Mesodermal cell (in vitro differentiated cells): Measurements from ENCODE around the gene WNT7A.

Source experiments
- H3K27ac ChIP-seq: 2 replicates; pipeline ENCODE4 v1.7.0; 2013; ENCODE audit warnings: mild to moderate bottlenecking, low read depth, low read length, moderate library complexity; ENCODE audit not compliant: severe bottlenecking
- H3K36me3 ChIP-seq: 2 replicates; pipeline ENCODE4 v1.7.1; 2013; ENCODE audit warnings: mild to moderate bottlenecking, low read length, moderate library complexity; ENCODE audit not compliant: control insufficient read depth, insufficient read depth
- H3K4me1 ChIP-seq: one replicate; pipeline ENCODE4 v1.7.1; 2013; ENCODE audit warnings: mild to moderate bottlenecking, low read length; ENCODE audit not compliant: insufficient read depth, control insufficient read depth, poor library complexity, severe bottlenecking
- H3K4me3 ChIP-seq: 2 replicates; pipeline ENCODE4 v1.7.0; 2013; ENCODE audit warnings: low read length, control low read depth, mild to moderate bottlenecking; ENCODE audit not compliant: insufficient read depth, poor library complexity, severe bottlenecking; ENCODE audit errors: extremely low read depth
- H3K9me3 ChIP-seq: 2 replicates; pipeline ENCODE4 v1.7.1; 2013; ENCODE audit warnings: mild to moderate bottlenecking, low read length, moderate library complexity; ENCODE audit not compliant: control insufficient read depth
- WGBS, 2 experiments: methylation state at CpG; one replicate each; pipeline ENCODE4 v1.1.5; 2013; ENCODE audit warnings: missing lambda C conversion rate in 2 of 2; ENCODE audit not compliant: insufficient coverage in 2 of 2; 5-methylcytosine and 5-hydroxymethylcytosine counted together

The WNT7A gene

DNA sequence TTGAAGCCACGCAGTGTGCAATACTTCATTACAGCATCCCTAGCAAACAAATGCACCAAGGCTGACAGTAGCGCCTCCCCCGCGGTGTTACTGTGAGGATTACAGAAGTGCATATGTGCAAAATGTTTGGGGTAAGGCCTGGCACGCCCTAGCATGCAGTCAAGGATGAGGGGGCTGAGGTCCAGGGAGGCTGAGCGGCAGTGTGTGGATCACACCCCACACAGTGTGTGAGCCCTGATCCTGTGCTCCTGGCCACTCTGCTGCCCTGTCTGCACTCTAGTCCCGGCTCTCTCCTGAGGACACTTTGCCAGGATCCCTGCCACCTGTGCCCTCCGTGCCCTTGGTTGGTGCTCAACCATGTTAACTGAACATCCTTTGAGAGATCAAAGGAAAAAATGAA, 71.3 kb downstream of the WNT7A start:
- Histone ChIP-seq H3K9me3 (peaks cover 6% of the 10 kb centered on the region), H3K4me3 (no peak overlapping the region), H3K36me3 (no peaks in the 10 kb centered on the region), H3K4me1 (no peaks in the 10 kb centered on the region), H3K27ac (no peak overlapping the region)
- WGBS, 2 experiments: 70 to 89% methylated on average over 2 to 7 of the region's 8 CpGs

DNA sequence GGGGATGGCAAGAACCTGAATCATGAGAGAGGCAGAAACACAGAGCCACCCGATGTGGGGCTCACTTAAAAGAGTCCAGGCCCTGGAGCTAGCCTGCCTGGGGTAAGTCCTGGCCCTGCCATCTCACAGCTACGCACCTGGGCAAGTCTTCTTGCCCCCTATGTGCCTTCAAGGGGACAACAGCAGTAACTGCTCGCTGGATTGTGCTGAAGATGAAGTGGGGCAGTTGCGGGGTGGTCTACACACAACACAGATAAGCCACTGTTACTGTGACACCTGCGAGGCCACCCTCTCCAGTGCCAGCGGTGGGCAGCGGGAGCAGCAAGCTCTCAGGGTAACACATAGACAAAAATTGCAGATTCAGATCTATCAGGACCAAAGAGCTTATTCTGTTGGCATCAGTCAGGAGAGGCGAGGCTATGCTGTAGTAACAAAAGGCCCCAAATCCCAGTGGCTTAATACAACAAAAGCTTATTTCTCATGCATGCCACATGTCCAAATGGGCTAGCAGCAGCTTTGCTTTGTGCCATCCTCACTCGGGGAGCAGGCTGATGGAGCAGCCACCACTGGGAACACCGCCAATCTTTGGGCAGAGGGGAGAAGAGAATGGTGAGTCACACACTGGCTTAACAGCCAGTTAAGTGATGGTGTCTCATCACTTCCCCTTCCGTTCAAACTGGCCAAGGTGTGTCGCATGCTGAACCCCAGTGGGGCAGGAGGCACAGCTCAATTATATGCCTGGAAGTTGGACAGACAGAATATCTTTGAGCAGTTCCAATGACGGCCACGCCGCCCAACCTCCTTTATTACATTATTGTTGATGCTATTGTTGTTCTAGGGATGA, 78.3 kb downstream of the WNT7A start:
- WGBS, 2 experiments: 83 to 95% methylated on average over 10 to 11 of the region's 15 CpGs
- H3K27ac ChIP-seq: no peak overlapping the region

DNA sequence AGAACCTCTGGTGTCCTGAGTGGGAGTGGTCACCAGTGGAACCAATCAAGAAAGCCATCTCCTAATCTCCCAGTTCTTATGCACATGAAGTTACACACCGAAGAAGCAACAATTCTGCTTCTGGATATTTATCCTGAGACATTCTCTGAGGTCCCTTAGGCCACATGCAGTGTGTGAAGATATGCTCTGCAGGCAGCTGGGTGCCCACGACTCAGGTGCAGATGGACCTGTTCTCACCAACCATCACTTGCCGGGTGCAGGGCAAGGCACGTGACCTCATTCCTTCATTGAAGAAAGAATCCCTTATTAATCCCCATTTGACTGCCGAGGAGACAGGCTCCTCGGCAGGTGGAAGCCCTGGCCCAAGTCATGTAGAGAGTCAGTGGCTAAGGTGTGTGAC, 79.8 kb downstream of the WNT7A start:
- Histone ChIP-seq H3K4me3 (no peak overlapping the region), H3K36me3 (no peaks in the 10 kb centered on the region), H3K9me3 (no peaks in the 10 kb centered on the region), H3K27ac (no peak overlapping the region), H3K4me1 (no peaks in the 10 kb centered on the region)
- 89 to 93% methylated on average over 4 to 6 of the region's 6 CpGs for WGBS, 2 experiments

More for the DNA sequence above, 78.3 kb downstream of the WNT7A start:
- no peak overlapping the region for H3K4me3 ChIP-seq
- H3K4me1 ChIP-seq: no peaks in the 10 kb centered on the region
- no peaks in the 10 kb centered on the region for H3K36me3 ChIP-seq
- H3K9me3 ChIP-seq: no peaks in the 10 kb centered on the region

DNA sequence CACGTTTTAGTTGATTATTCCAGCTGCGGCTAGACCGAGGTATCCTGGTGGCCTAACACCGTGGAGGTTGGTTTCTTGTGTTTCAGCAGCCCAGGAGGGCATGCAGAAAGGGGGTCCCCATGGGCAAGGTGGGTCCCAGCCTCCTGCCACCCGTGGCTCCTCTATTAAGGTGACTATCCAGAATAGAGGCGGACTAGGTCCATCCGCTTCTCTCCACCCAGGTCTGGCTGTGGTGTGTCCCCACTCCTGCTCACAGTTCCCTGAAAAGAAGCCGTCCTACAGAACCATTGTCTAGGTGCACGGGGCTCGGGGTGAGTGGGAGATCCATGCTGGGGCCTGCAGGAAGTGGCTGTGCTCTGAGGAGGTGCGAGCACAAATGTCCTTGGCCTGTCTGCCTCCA, 81.5 kb downstream of the WNT7A start:
- Histone ChIP-seq H3K4me3 (no peak overlapping the region), H3K27ac (no peak overlapping the region), H3K9me3 (no peaks in the 10 kb centered on the region), H3K4me1 (no peaks in the 10 kb centered on the region), H3K36me3 (no peaks in the 10 kb centered on the region)
- WGBS, 2 experiments: 86 to 95% methylated on average over 9 to 10 of the region's 11 CpGs

DNA sequence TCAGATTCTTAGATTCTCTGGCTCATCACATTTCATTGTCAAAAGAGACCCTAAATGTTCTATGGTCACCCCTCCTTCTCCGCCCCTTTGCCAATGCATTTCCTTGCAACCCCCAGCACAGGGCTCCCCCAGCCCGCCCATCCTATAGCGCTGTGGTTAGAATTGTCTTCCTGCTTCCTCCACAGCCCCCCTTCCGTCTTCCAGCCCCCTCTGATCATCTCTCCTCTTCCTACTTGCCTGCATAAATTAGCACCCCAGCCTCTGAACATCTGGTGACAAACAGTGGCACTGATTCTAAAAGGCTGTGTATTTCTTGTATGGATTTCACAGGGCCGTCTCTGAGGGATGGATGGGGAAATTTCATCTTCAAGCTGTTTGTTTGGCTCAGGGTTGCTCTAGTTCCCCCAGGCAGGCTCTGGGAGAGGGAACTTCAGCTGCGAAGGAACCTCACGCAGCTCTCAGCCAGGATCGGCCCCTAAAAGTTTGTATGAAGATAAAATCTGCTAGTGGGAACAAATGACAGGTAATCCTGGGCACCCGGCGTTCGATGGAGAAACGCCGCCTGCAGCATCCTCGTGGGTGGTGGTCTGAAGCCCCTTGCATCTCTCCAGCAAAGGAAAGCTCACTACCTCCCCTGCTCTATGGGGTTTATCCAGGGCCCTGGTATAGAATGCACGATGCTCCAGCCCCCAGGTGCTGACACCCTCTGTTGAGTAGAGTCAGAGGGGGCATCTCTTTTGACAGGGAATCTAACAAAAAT, 83.0 kb downstream of the WNT7A start:
- H3K27ac ChIP-seq: no peak overlapping the region
- no peaks in the 10 kb centered on the region for H3K4me1 ChIP-seq
- H3K4me3 ChIP-seq: no peak overlapping the region
- WGBS, 2 experiments: 79 to 89% methylated on average over 10 to 11 of the region's 15 CpGs
- no peaks in the 10 kb centered on the region for H3K9me3 ChIP-seq
- H3K36me3 ChIP-seq: no peaks in the 10 kb centered on the region

DNA sequence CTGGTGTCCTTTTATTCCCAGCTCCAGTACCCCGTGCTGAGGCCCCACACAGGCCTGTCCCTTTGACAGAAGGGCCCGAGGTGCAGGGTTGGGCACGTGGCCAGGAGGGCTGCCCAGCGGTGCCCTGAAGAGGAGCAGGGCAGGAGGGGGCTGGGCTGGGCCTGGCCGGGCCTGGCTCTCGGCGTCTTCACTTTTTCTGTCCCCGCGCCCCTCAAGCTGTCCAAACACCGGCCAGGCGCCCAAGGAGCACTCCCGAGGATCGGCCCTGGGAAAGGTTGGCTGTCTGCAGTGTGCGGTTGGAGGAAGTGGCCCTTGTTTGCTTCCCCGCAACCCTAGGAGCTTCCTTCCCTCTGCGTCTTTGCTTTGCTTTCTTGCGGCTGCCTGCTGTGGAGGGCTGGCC, 84.1 kb downstream of the WNT7A start:
- H3K9me3 ChIP-seq: no peaks in the 10 kb centered on the region
- H3K4me1 ChIP-seq: no peaks in the 10 kb centered on the region
- no peak overlapping the region for H3K4me3 ChIP-seq
- WGBS, 2 experiments: 89 to 96% methylated on average over 17 of the region's 17 CpGs
- H3K36me3 ChIP-seq: no peaks in the 10 kb centered on the region
- no peak overlapping the region for H3K27ac ChIP-seq

DNA sequence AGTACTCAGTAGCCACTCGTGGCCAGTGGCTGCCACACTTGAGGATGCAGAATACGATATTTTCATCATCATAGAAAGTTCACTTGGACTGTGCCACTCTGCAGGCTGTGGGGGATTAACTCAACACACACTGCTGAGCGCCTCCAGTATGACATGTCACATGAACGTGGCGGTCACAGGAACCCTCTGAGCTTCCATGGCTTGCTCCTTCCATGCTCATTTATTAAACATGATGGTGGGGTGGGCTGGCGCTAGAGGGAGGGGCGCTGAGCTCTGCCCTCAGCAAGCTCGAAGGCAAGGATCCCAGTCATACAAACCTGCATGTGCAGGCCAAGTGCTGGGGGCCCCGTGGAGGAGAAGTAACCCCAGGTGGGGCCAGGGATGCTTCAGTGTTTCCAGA, 85.5 kb downstream of the WNT7A start:
- H3K36me3 ChIP-seq: no peaks in the 10 kb centered on the region
- H3K9me3 ChIP-seq: no peaks in the 10 kb centered on the region
- 89 to 94% methylated on average over 9 of the region's 9 CpGs for WGBS, 2 experiments

DNA sequence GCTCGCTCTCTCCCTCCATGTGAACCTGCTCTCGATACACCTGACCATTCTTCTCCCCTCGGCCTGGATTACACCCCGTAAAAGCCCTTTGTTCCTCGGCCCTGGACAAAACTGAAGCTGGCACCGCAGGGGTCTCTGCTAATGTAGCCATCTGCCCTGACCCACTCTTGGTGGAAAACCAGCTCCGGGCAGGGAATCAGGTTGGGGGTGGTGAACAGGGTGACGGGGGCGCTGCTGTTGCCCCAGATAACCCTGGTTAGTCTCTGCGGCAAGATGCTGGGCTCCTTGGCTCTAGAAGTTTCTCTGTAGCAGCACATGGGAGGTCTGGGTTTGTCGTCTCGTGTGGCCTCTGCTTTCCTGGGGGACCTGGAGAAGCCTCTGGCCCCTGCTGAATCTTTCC, 86.4 kb downstream of the WNT7A start:
- no peak overlapping the region for H3K4me3 ChIP-seq
- no peaks in the 10 kb centered on the region for H3K9me3 ChIP-seq
- H3K36me3 ChIP-seq: no peaks in the 10 kb centered on the region
- H3K4me1 ChIP-seq: no peaks in the 10 kb centered on the region
- 80 to 90% methylated on average over 6 to 11 of the region's 12 CpGs for WGBS, 2 experiments
- H3K27ac ChIP-seq: no peak overlapping the region

More for the DNA sequence above, 85.5 kb downstream of the WNT7A start:
- Histone ChIP-seq H3K27ac (no peak overlapping the region), H3K4me1 (no peaks in the 10 kb centered on the region), H3K4me3 (no peak overlapping the region)

DNA sequence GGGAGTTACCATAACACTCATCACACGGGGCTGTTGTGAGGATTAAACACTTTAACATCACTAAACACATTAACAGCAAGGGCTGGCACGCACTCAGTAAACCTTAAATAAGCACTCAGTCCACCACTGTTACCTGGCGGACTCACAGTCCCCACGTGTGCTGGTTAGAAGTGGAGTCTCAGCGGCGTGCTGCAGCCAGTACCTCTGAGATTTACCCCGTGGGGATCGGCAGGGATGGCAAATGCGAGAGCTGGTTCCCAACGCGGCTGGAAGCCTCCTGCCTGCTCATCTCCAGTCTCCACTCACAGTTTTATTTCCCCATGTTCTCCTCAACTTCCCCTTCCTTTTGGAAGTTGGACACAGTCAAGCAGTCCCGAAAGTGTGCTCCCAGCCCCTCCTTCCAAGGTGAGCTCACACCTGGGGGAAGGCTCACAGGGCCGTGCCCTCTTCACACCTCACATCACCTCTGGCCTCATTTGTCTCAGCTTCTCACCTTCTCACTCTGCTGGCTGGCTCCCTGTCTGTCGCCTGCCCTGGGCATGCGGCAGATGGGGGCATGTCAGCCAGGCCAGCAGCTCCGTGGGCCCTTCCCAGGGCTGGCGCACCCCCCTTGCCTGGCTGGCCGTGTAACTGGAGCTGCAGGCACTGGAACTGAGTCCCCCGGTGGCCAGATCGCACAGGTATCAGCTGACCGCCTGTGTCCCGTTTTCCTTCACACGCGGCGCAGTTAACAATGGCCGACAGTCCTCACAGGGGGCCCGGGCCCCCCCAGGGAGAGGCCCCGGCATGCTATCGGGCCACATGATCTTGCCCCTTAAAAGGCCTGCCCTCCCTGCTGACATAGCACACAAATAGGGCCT, 87.1 kb downstream of the WNT7A start:
- Histone ChIP-seq H3K27ac (no peak overlapping the region), H3K36me3 (no peaks in the 10 kb centered on the region), H3K9me3 (no peaks in the 10 kb centered on the region), H3K4me3 (no peak overlapping the region), H3K4me1 (no peaks in the 10 kb centered on the region)
- WGBS, 2 experiments: 78 to 82% methylated on average over 26 to 28 of the region's 29 CpGs

DNA sequence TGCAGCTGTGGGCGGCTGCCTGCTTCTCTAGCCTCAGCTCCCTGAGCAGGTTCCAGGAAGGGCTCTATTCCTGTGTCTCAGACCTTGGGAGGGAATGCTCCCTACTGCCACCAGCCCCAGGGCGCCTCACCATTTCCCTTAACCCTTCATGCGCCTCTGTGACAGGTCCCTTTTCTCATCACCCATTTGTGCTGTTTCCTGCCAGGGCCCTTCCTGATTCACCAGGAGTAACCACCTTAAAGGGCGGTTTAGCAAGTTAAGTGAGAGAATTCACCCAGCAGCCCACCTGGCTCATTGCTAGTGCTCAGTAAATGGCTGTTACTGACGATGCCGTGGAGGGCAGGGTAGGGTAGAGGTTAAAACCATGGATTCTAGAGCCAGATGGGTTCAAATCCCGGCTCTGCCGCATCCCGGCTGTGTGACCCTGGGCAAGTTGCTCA, 87.8 kb downstream of the WNT7A start:
- WGBS, 2 experiments: 87 to 89% methylated on average over 2 to 7 of the region's 9 CpGs
- Histone ChIP-seq H3K9me3 (no peaks in the 10 kb centered on the region), H3K27ac (no peak overlapping the region), H3K36me3 (no peaks in the 10 kb centered on the region), H3K4me3 (no peak overlapping the region), H3K4me1 (no peaks in the 10 kb centered on the region)
